KG1 (cell line): ENCODE results near the gene BEND3.

Experiments
- DNase-seq: peaks from one replicate; lab custom pipeline; 2025; lab: John Stamatoyannopoulos, UW

Gene BEND3

GRCh38 chr6:107083047-107083768, 32.1 kb downstream of the BEND3 start:
- DNase-seq: no peak

DNA sequence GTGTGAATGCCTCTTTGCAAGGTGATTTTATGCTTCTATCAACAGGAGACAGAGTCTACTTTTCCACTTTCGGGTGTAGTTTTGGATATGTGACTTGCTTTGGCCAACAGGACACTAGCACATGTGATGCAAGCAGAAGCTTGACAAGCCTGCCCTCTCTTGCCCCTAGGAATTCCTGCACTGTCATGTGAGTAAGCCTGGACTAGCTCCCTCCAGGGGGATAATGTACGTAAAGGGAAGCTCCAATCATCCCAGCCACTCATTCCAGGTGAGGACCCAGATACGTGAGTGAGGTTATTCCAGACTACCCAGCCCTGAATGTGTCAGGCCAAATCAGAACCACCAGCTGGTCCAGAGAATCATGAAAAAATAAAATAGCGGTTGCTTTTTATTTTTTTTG, 33.3 kb downstream of the BEND3 start:
- no peak for DNase-seq

DNA sequence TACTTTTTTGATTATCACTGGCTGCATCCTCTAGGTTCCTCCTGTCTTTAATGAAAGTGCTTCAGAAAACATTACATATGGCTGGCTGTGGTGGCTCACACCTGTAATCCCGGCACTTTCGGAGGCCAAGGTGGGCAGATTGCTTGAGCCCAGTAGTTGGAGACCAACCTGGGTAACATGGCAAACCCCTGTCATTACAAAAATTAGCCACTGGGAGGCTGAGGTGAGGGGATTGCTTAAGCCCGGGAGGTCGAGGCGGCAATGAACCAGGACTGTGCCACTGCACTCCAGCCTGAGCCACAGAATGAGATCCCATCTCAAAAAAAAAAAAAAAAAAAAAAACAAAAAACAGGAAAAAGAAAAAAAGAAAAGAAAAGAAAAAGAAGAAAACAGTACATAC, 35.3 kb downstream of the BEND3 start:
- DNase-seq: no peak

GRCh38 chr6:107079429-107079828, 35.9 kb downstream of the BEND3 start:
- DNase-seq: no peak

- DNase-seq: no peak
These were observed 37.6 kb downstream of the BEND3 start for GRCh38 chr6:107077710-107078109.

- no peak for DNase-seq
These were observed 39.3 kb downstream of the BEND3 start for GRCh38 chr6:107075951-107076381.

GRCh38 chr6:107070686-107071085, 44.6 kb downstream of the BEND3 start:
- no peak for DNase-seq

DNA sequence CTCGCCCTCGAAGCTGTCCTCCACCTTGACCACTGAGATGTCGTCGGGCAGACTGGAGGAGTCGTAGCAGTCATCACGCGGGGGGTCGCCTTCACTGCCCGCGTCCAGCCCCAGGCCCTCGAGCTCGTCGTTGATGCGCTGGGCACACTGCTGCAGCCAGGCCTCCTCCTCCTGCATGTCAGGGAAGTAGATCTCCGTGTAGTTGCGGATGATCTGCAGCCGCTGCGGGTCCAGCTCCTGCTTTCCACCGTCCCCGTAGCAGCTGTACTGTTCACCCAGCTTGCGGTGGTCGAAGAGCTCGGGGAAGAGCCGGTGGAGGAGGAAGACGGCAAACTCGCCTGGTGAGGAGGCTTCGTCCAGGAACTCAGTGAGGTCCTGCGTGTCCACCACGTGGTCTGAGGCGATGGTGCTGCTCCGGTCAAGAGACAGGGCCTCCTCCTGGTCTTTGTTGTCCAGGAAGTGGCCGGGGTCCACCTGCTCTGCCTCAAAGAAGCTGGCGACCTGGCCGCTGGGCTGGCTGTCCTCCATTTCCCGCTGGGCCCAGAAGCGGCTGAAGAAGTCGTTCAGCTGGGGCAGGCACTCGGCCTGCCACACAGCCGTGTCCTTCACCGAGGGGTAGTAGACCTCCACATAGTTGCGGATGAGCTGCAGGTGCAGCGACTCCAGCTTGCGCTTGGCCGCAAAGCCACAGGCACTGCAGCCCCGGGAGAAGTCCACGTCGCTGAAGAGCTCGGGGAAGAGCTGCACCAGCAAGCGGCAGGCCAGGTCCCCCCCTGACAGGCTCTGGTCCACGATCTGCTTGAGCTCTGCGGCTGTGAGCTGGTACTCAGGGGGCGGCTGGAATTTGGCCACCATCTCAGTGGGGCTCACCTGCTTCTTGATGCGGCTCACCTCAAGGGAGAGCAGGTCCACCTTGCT, 45.4 kb downstream of the BEND3 start:
- no peak for DNase-seq

- DNase-seq: no peak
These were observed 46.4 kb downstream of the BEND3 start for GRCh38 chr6:107068691-107069630.

DNA sequence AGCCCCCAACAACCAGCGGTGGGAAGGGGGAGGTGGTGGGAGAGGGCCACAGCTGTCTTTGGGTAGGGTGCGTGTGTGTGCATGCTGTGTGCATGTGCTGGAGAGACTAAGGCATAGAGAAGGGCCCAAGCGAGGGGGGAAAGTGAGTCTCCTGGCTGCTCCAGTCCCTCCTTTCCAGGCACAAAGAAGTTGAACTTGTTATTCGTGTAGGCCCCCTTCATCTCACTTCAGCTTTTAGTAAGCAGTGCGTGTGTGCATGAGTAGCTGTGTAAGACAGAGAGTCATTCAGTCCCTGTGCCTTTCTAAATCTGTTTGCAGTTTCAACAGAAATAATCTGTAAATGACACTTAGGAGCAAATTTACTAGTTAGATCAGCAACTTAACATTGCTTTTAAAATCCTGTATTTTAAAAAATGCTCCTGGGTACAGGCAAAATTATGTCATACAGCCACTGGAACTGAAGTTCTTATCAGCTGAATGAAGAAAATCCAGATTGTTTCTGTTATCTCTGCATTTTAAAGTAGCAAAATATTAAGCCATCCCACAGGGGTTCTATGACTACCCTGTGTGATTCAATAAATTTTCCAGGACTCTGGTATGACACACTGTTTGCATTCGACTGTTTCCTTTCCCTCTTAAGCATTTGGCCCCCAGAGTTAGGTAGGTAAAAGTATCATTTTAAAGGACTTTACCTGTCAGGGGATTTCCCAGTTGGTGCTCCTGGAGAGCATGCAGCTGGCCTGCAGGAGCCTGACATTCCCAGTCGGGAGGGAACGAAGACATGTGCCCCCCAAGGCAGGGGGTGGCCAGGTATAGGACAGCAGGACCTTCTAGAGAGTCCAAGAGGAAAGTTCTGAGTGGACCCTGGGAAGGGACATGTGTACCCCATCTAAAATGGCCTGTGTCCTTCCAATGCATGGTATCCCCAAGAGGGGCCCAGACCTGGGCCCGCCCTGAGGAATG, 48.3 kb downstream of the BEND3 start:
- DNase-seq: no peak

DNA sequence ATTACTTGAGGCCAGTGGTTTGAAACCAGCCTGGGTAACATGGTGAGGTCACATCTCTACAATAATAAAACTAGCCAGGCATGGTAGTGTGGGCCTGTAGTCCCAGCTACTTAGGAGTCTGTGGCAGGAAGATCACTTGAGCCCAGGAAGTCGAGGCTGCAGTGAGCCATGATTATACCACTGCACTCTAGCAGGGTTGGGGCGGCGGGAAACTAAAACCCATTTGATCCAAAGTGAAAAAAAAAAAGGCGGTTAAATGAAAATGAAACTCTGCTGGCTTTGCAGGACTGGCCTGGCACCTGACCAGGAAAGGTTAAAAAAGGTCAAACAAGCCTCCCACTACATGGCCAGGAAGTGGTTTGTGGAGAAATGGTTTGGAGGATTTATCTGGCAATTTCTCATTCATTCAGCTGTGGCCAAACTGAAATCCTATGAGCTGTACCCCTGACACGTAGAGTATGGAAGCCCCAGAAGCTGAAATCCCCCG, 50.7 kb downstream of the BEND3 start:
- DNase-seq: no peak

- no peak for DNase-seq
These were observed 52.6 kb downstream of the BEND3 start for GRCh38 chr6:107062691-107063090.

DNA sequence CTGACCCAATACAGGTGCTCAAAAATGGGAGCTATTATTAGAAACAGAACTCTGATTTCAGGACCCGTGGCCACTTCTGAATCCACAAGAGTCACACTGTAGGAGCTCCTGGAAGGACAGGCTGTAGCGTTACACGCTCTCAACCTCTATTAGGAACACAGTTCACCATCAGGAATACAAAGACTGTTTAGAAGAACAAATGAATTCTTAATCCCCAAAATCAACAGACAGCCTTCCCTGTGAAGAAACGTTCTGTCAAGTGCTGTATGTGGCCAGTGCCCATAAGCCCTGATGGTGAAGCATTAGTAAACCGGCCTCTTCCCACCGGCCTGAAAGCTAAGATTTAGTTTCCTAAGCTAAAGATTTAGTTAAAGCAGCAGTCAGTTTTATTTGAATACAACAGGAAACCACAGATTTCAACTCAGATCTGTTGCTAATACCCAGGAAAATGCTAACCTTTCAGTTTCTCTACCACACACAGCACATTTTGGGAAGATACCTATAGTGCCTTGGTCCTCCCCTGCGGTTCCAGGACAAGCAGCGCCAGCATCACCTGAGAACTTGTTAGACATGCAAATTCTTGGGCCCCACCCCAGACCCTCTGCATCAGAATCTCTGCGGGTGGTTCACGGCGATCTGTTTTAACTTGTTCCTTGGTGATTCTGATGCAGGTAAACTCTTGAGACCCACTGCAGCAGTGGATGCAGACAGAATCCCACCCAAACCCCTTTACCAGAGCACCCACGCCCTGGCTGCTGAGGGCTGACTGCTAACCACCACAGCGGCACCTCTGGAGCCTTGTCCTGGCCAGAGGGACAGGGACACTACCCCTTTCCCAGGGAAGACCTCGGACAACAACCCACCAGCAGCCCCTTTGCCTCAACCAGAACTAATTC, 53.9 kb downstream of the BEND3 start:
- no peak for DNase-seq

DNA sequence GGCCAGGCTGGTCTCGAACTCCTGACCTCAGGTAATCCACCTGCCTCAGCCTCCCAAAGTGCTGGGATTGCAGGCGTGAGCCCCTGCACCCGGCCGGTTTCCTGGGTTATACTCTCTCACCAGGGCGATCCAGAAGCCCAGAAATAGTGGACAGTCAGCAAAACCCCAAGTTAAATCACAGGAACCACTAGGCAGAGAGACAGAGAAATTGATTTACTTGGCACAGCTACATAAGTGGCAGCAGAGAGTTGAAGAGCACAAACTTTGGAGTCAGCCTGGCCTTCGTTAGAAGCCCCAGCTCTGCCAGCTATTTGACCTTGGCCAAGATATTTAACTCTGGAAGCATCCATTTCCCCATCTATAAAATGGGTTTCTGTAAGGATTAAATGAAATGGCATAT, 54.6 kb downstream of the BEND3 start:
- no peak for DNase-seq

GRCh38 chr6:107059606-107060005, 55.7 kb downstream of the BEND3 start:
- DNase-seq: no peak

- no peak for DNase-seq
These were observed 57.6 kb downstream of the BEND3 start for GRCh38 chr6:107057679-107058078.

DNA sequence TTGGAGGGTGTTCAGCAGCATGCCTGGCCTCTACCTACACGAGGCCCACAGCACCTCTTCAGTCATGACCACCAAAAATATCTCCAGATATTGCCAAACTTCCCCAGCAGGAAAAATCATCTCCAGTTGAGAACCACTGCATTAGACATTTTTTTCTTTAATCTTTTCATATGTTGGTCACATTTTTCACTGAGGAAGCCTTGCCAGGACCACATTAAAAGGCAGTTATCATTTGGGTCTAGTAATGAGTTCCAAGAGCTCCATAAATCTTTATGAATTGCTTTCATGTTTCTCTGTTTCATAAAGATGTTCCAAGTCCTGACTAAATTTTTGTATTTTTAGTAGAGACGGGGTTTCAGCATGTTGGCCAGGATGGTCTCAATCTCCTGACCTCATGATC, 58.5 kb downstream of the BEND3 start:
- DNase-seq: no peak

GRCh38 chr6:107047807-107048206, 67.5 kb downstream of the BEND3 start:
- no peak for DNase-seq

- DNase-seq: no peak
These were observed 69.3 kb downstream of the BEND3 start for GRCh38 chr6:107045826-107046675.
